ENCODE results near the gene ASMTL.

The ASMTL gene

DNA sequence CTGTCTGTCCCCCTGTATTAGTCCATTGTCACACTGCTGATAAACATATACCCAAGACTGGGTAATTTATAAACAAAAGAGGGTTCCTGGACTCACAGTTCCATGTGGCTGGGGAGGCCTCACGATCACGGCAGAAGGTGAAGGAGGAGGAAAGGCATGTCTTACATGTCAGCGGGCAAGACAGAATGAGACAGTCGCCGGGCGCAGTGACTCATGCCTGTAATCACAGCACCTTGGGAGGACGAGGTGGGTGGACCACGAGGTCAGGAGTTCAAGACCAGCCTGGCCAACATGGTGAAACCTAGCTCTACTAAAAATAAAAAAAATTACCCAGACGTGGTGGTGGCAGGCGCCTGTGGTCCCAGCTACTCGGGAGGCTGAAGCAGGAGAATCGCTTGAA, 91.4 kb downstream of the ASMTL start:
- Histone ChIP-seq H3K36me3 (peaks cover 8% of the 10 kb centered on the region), H3K27me3 (no peaks in the 10 kb centered on the region), H3K4me1 (ENCODE audit: control insufficient read depth in 1 of 2, insufficient read depth in 1 of 2, low read depth in 1 of 2, low read length in 1 of 2) (no peaks in the 10 kb centered on the region), H3K27ac (no peak overlapping the region), H3K4me3 (ENCODE audit: low read depth in 1 of 2, low read length in 1 of 2) (no peak overlapping the region), H3K9me3 (peaks cover 5% of the 10 kb centered on the region)
- TF ChIP-seq, protein P1, sequence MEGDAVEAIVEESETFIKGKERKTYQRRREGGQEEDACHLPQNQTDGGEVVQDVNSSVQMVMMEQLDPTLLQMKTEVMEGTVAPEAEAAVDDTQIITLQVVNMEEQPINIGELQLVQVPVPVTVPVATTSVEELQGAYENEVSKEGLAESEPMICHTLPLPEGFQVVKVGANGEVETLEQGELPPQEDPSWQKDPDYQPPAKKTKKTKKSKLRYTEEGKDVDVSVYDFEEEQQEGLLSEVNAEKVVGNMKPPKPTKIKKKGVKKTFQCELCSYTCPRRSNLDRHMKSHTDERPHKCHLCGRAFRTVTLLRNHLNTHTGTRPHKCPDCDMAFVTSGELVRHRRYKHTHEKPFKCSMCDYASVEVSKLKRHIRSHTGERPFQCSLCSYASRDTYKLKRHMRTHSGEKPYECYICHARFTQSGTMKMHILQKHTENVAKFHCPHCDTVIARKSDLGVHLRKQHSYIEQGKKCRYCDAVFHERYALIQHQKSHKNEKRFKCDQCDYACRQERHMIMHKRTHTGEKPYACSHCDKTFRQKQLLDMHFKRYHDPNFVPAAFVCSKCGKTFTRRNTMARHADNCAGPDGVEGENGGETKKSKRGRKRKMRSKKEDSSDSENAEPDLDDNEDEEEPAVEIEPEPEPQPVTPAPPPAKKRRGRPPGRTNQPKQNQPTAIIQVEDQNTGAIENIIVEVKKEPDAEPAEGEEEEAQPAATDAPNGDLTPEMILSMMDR (IDR thresholded peaks at IDR 0.05) = no peak

DNA sequence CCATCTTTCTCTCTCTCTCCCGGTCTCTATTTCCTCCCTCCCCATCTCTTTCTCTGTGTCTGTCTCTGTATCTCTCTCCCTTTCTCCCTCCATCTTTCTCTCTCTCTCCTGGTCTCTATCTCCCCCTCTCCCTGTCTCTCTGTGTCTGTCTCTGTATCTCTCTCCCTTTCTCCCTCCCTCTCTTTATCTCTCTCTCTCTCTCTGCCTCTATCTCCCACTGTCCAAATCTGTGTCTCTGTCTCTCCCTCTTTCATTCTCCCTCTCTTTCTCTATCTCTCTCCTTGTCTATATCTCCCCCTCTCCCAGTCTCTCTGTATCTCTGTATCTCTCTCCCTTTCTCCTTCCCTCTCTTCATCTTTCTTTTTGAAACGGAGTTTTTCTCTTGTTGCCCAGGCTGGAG, 92.5 kb downstream of the ASMTL start:
- Histone ChIP-seq H3K4me1 (ENCODE audit: control insufficient read depth in 1 of 2, insufficient read depth in 1 of 2, low read depth in 1 of 2, low read length in 1 of 2) (no peaks in the 10 kb centered on the region), H3K27me3 (no peaks in the 10 kb centered on the region), H3K9me3 (peaks cover 5% of the 10 kb centered on the region), H3K4me3 (ENCODE audit: low read depth in 1 of 2, low read length in 1 of 2) (no peak overlapping the region), H3K36me3 (peaks cover 8% of the 10 kb centered on the region), H3K27ac (no peak overlapping the region)
- TF ChIP-seq, protein P1 (IDR thresholded peaks at IDR 0.05) = no peak

DNA sequence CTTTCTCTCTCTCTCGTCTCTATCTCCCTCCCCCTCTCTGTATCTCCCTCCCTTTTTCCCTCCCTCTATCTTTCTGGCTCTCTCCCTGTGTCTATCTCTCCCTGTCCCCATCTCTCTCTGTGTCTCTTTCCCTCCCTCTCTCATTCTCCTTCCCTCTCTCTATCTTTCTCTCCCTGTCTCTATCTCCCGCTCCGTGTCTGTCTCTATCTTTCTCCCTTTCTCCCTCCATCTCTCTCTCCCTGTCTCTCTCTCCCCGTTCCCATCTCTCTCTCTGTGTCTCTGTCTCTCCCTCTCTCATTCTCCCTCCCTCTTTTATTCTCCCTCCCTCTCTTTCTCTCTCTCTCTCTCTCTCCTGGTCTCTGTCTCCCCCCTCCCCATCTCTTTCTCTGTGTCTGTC, 93.2 kb downstream of the ASMTL start:
- Histone ChIP-seq H3K36me3 (peaks cover 8% of the 10 kb centered on the region), H3K4me1 (ENCODE audit: control insufficient read depth in 1 of 2, insufficient read depth in 1 of 2, low read depth in 1 of 2, low read length in 1 of 2) (no peaks in the 10 kb centered on the region), H3K27me3 (no peaks in the 10 kb centered on the region), H3K27ac (no peak overlapping the region), H3K9me3 (peaks cover 5% of the 10 kb centered on the region), H3K4me3 (ENCODE audit: low read depth in 1 of 2, low read length in 1 of 2) (no peak overlapping the region)
- TF ChIP-seq, protein P1 (IDR thresholded peaks at IDR 0.05) = no peak

DNA sequence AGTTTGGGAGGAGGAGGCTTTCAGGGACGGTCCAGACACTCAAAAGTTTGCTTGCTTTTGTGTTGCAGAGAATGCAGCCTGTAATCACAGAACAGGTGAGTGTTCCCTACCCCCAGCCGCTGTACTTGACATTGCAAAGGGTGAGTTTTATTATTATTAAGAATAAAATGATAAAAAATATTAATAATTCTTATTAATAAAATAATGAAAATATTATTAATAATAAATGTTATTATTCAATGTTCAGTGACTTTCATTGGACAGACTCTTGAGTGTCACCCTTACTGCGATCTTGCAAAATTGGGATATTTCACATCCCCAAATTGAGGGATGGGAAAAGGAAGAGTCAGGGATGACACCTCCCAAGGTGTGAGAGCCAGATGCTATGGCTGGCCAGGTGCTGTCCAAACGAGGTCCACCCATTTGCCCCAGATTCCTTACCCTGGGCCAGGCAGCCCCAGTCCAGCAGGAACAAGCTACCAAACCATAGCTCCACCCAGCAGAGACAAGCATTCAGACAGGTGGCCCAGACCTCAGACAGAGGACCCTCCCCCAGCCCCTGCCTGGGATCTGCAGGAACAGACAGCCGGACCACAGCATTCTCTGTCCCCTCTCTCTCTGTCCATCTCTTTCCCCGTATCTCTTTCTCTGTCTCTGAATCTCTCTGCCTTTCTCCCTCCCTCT, 93.8 kb downstream of the ASMTL start:
- TF ChIP-seq, protein P1 (IDR thresholded peaks at IDR 0.05) = no peak
- Histone ChIP-seq H3K9me3 (peaks cover 5% of the 10 kb centered on the region), H3K4me3 (ENCODE audit: low read depth in 1 of 2, low read length in 1 of 2) (no peak overlapping the region), H3K4me1 (ENCODE audit: control insufficient read depth in 1 of 2, insufficient read depth in 1 of 2, low read depth in 1 of 2, low read length in 1 of 2) (no peaks in the 10 kb centered on the region), H3K36me3 (peaks cover 8% of the 10 kb centered on the region), H3K27me3 (no peaks in the 10 kb centered on the region), H3K27ac (no peak overlapping the region)

DNA sequence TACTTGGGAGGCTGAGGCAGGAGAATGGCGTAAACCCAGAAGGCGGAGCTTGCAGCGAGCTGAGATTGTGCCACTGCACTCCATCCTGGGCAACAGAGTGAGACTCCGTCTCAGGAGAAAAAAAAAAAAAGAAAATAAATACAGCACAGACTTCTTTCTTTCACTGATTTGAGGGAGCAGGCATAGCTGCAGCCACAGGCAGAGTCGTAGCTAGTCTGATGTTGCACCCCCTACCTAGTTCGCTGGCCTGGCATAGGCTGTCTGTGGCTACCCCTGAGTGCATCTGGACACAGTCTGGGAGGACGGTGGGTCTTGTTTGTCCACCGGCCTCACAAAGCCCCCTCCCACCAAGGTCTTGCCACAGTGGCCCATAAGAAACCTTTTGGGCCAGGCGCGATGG, 94.7 kb downstream of the ASMTL start:
- H3K4me1 ChIP-seq (ENCODE audit: control insufficient read depth in 1 of 2, insufficient read depth in 1 of 2, low read depth in 1 of 2, low read length in 1 of 2) = no peaks in the 10 kb centered on the region
- H3K4me3 ChIP-seq (ENCODE audit: low read depth in 1 of 2, low read length in 1 of 2) = no peak overlapping the region
- TF ChIP-seq, protein P1 (IDR thresholded peaks at IDR 0.05) = no peak
- no peak overlapping the region for H3K27ac ChIP-seq
- H3K9me3 ChIP-seq = peaks cover 5% of the 10 kb centered on the region
- H3K36me3 ChIP-seq = peaks cover 8% of the 10 kb centered on the region
- no peaks in the 10 kb centered on the region for H3K27me3 ChIP-seq
